H1 (cell line): ENCODE results near the gene SIX6. TPM values are rescaled to one million over a fixed set of nuclear protein-coding genes. Genes with fewer than 3 reads are reported as not detected.

Source experiments
- CHD7 ChIP-seq: fragments of 300-600 bp; sonication (generic); IDR thresholded peaks from 2 replicates; pipeline ENCODE4 v1.7.1; 2012; ENCODE audit warnings: low read length, moderate library complexity, mild to moderate bottlenecking, inconsistent platforms; ENCODE audit not compliant: insufficient replicate concordance
- EGR1 ChIP-seq: IDR thresholded peaks from 2 replicates; pipeline ENCODE4 v1.6.1; 2011; ENCODE audit warnings: low read depth, low read length, borderline replicate concordance
- NRF1 ChIP-seq: IDR thresholded peaks from 2 replicates; pipeline ENCODE4 v1.6.1; 2011; ENCODE audit warnings: mild to moderate bottlenecking, low read depth, low read length, improper control_type of control experiment
- RNF2 ChIP-seq: fragments of 200-900, 300-1000 bp; sonication (generic); IDR thresholded peaks from 2 replicates; pipeline ENCODE4 v1.7.1; 2016; ENCODE audit warnings: borderline replicate concordance, low read depth, mild to moderate bottlenecking, antibody characterized with exemption, low read length; ENCODE audit not compliant: poor library complexity, severe bottlenecking; ENCODE audit errors: missing control alignments
- SAP30 ChIP-seq: fragments of 300-600 bp; sonication (generic); IDR thresholded peaks from 2 replicates; pipeline ENCODE4 v1.7.1; 2012; ENCODE audit warnings: low read length, moderate library complexity, mild to moderate bottlenecking, inconsistent platforms; ENCODE audit not compliant: insufficient read depth, insufficient replicate concordance
- polyA plus RNA-seq, 7 experiments: library from polyadenylated mRNA; depleted of rRNA in 3 of 7; stranded (reverse) in 5 of 7; unstranded in 2 of 7; fragments of >200 nt in 5 of 7; fragments of 200-250 nt in 2 of 7; gene quantifications; 1 replicate in 5 of 7; 2 replicates in 1 of 7; 4 replicates in 1 of 7; pipeline versions ENCODE4 v1.2.1 to v1.2.3, GENCODE V29; 2011 to 2013; ENCODE audit warnings: missing spikeins in 2 of 7, mixed read lengths in 2 of 7
- total RNA-seq: library from RNA; stranded (reverse); fragmentation: NEBNext Ultra II Directional; extraction: Animal tissue kit (Norgen Biotek cat#: 25700); gene quantifications from 2 replicates; pipeline ENCODE4 v1.2.1, GENCODE V29; 2021

The SIX6 gene
- total and polyA plus RNA-seq, 2 of the 8 experiments (the other 6 are each of a cell fraction or from before 2014, with no cell fraction given) = 0.03 TPM; not detected in 1

- no peak for TF ChIP-seq CHD7
- TF ChIP-seq SAP30 = no peak
- TF ChIP-seq NRF1 = no peak
- no peak for TF ChIP-seq RNF2
- no peak for TF ChIP-seq EGR1
Observed at GRCh38 chr14:60487211-60487610, 21.7 kb upstream of the SIX6 start (continued).
